SU-DHL-6 (cell line): ENCODE measurements around the gene ADK.

Source experiments
- CTCF ChIP-seq: fragments of 200-600 bp; sonication (generic); IDR thresholded peaks from one replicate; pipeline ENCODE4 v1.5.1; 2017; ENCODE audit warnings: antibody characterized with exemption, mild to moderate bottlenecking, low read length, moderate library complexity; ENCODE audit not compliant: insufficient read depth, poor library complexity, severe bottlenecking
- EZH2phosphoT487 ChIP-seq: fragments of 200-600 bp; sonication (generic), shearing (Covaris generic); conservative IDR thresholded peaks from 2 replicates; pipeline ENCODE4 v1.6.1; 2018; ENCODE audit warnings: mild to moderate bottlenecking, antibody characterized with exemption, low read length, moderate library complexity, mixed read lengths

- TF ChIP-seq CTCF (no peak), EZH2phosphoT487 (no peak)
Measured at GRCh38 chr10:74623786-74624185, 472.8 kb downstream of the ADK start.
